ENCODE results near the gene PTCH1.

DNA sequence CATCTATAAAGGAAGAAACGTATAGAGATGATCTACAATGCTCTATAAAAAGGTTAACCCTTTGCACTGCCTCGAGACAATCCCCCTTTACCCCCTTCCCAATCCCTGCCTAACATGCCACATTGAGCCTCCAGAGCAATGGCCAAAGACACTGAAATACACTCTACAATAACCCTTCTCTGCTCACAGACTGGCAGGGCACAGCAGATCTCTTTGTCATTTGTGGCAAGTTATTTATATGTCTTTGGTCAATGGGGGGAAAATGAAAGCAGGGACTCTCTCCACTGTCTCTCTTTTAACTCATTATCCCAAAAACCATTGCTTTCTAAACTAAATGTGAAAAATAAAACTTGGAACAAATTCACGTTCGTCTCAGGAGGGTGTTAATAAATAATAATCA lies 51.7 kb downstream of the PTCH1 start:
- TF ChIP-seq, protein P1, sequence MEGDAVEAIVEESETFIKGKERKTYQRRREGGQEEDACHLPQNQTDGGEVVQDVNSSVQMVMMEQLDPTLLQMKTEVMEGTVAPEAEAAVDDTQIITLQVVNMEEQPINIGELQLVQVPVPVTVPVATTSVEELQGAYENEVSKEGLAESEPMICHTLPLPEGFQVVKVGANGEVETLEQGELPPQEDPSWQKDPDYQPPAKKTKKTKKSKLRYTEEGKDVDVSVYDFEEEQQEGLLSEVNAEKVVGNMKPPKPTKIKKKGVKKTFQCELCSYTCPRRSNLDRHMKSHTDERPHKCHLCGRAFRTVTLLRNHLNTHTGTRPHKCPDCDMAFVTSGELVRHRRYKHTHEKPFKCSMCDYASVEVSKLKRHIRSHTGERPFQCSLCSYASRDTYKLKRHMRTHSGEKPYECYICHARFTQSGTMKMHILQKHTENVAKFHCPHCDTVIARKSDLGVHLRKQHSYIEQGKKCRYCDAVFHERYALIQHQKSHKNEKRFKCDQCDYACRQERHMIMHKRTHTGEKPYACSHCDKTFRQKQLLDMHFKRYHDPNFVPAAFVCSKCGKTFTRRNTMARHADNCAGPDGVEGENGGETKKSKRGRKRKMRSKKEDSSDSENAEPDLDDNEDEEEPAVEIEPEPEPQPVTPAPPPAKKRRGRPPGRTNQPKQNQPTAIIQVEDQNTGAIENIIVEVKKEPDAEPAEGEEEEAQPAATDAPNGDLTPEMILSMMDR (tag by site-specific recombination; IDR thresholded peaks at IDR 0.05): no peak
- TF ChIP-seq ZNF670 (tag by site-specific recombination; IDR thresholded peaks at IDR 0.05; ENCODE audit: low read depth): no peak

Data from HEK293 (cell line).